DOHH2 (cell line): ENCODE results near the gene OLFM3.

ENCODE experiments used
- H3F3A ChIP-seq: fragments of 200-600 bp; sonication (generic), shearing (Covaris generic); 2 replicates; pipeline ENCODE4 v1.6.0; 2016; ENCODE audit warnings: antibody characterized with exemption, mild to moderate bottlenecking; ENCODE audit not compliant: control insufficient read depth, insufficient read depth
- H3K27ac ChIP-seq: fragments of 200-600 bp; sonication (generic); 2 replicates; pipeline ENCODE4 v1.5.1; 2014; ENCODE audit warnings: low read depth, mild to moderate bottlenecking, low read length, moderate library complexity
- H3K27me3 ChIP-seq: fragments of 200-600 bp; sonication (generic); 2 replicates; pipeline ENCODE4 v1.6.1; 2014; ENCODE audit warnings: mild to moderate bottlenecking, low read length, mixed read lengths; ENCODE audit not compliant: control insufficient read depth
- H3K36me3 ChIP-seq: fragments of 200-600 bp; sonication (generic); 2 replicates; pipeline ENCODE4 v1.6.1; 2014; ENCODE audit warnings: mild to moderate bottlenecking, low read length, moderate library complexity, mixed read lengths; ENCODE audit not compliant: control insufficient read depth
- H3K4me1 ChIP-seq: fragments of 200-600 bp; sonication (generic); 2 replicates; pipeline ENCODE4 v1.6.1; 2014; ENCODE audit warnings: mild to moderate bottlenecking, low read length, mixed read lengths; ENCODE audit not compliant: control insufficient read depth
- H3K4me2 ChIP-seq: fragments of 200-600 bp; sonication (generic); 2 replicates; pipeline ENCODE4 v1.6.0; 2014; ENCODE audit warnings: mild to moderate bottlenecking, low read length, moderate library complexity
- H3K4me3 ChIP-seq: fragments of 200-600 bp; sonication (generic); 2 replicates; pipeline ENCODE4 v1.5.1; 2014; ENCODE audit warnings: mild to moderate bottlenecking, low read length, mixed read lengths
- H3K79me2 ChIP-seq: fragments of 200-600 bp; sonication (generic); 2 replicates; pipeline ENCODE4 v1.6.1; 2014; ENCODE audit warnings: mild to moderate bottlenecking, low read length, mixed read lengths; ENCODE audit not compliant: control insufficient read depth
- H3K9me2 ChIP-seq: fragments of 200-600 bp; sonication (generic); replicated peaks from 2 replicates; pipeline ENCODE4 v1.6.1; 2014; ENCODE audit warnings: mild to moderate bottlenecking, low read length, mixed read lengths; ENCODE audit not compliant: control insufficient read depth
- H3K9me3 ChIP-seq: fragments of 200-600 bp; sonication (generic); 2 replicates; pipeline ENCODE4 v1.6.1; 2014; ENCODE audit warnings: antibody characterized with exemption, low read length, mixed read lengths; ENCODE audit not compliant: control insufficient read depth, insufficient read depth
- H4K20me1 ChIP-seq: fragments of 200-600 bp; sonication (generic); 2 replicates; pipeline ENCODE4 v1.6.0; 2014; ENCODE audit warnings: low read depth, mild to moderate bottlenecking, antibody characterized with exemption, low read length, moderate library complexity; ENCODE audit not compliant: control insufficient read depth, insufficient read depth
- CTCF ChIP-seq: fragments of 200-600 bp; sonication (generic); IDR thresholded peaks from one replicate; pipeline ENCODE4 v1.5.1; 2014; ENCODE audit warnings: antibody characterized with exemption, mild to moderate bottlenecking, low read depth, low read length; ENCODE audit not compliant: poor library complexity, severe bottlenecking
- EZH2phosphoT487 ChIP-seq: fragments of 200-600 bp; sonication (generic); IDR thresholded peaks from 2 replicates; pipeline ENCODE4 v1.6.1; 2017; ENCODE audit warnings: borderline replicate concordance, mild to moderate bottlenecking, antibody characterized with exemption, low read length, moderate library complexity, mixed read lengths

The OLFM3 gene

GRCh38 chr1:101928829-101929228 lies 67.9 kb downstream of the OLFM3 start:
- H3K9me3 ChIP-seq = no peaks in the 10 kb centered on the region
- TF ChIP-seq CTCF (no peak), EZH2phosphoT487 (no peak)
- no peak overlapping the region for H3K27ac ChIP-seq
- H3K9me2 ChIP-seq = no peaks in the 10 kb centered on the region
- no peaks in the 10 kb centered on the region for H3K27me3 ChIP-seq
- no peaks in the 10 kb centered on the region for H4K20me1 ChIP-seq
- H3K4me2 ChIP-seq = no peak overlapping the region
- no peaks in the 10 kb centered on the region for H3K36me3 ChIP-seq
- no peak overlapping the region for H3K4me3 ChIP-seq
- no peaks in the 10 kb centered on the region for H3K79me2 ChIP-seq
- H3F3A ChIP-seq = no peaks in the 10 kb centered on the region
- no peaks in the 10 kb centered on the region for H3K4me1 ChIP-seq

GRCh38 chr1:101924700-101925099 lies 72.0 kb downstream of the OLFM3 start:
- H3K4me2 ChIP-seq = no peak overlapping the region
- no peaks in the 10 kb centered on the region for H3K4me1 ChIP-seq
- no peaks in the 10 kb centered on the region for H3K9me3 ChIP-seq
- H3K9me2 ChIP-seq = no peaks in the 10 kb centered on the region
- no peaks in the 10 kb centered on the region for H3K79me2 ChIP-seq
- no peaks in the 10 kb centered on the region for H3K36me3 ChIP-seq
- H3K4me3 ChIP-seq = no peak overlapping the region
- H3K27ac ChIP-seq = no peak overlapping the region
- TF ChIP-seq EZH2phosphoT487 = no peak
- TF ChIP-seq CTCF = no peak
- no peaks in the 10 kb centered on the region for H3F3A ChIP-seq
- no peaks in the 10 kb centered on the region for H4K20me1 ChIP-seq
- H3K27me3 ChIP-seq = no peaks in the 10 kb centered on the region

GRCh38 chr1:101920577-101920976 lies 76.1 kb downstream of the OLFM3 start:
- Histone ChIP-seq H3F3A (no peaks in the 10 kb centered on the region), H3K9me3 (no peaks in the 10 kb centered on the region), H3K27ac (no peak overlapping the region), H3K79me2 (no peaks in the 10 kb centered on the region), H3K9me2 (no peaks in the 10 kb centered on the region), H3K4me3 (no peak overlapping the region), H3K4me1 (no peaks in the 10 kb centered on the region), H3K4me2 (no peak overlapping the region), H3K36me3 (no peaks in the 10 kb centered on the region), H4K20me1 (no peaks in the 10 kb centered on the region), H3K27me3 (no peaks in the 10 kb centered on the region)
- no peak for TF ChIP-seq EZH2phosphoT487
- no peak for TF ChIP-seq CTCF

GRCh38 chr1:101918277-101918676 lies 78.4 kb downstream of the OLFM3 start:
- no peaks in the 10 kb centered on the region for H3K9me3 ChIP-seq
- no peaks in the 10 kb centered on the region for H3K27me3 ChIP-seq
- no peak overlapping the region for H3K4me3 ChIP-seq
- H3K36me3 ChIP-seq = no peaks in the 10 kb centered on the region
- H3K4me1 ChIP-seq = no peaks in the 10 kb centered on the region
- no peaks in the 10 kb centered on the region for H3K9me2 ChIP-seq
- no peaks in the 10 kb centered on the region for H3F3A ChIP-seq
- TF ChIP-seq CTCF (no peak), EZH2phosphoT487 (no peak)
- no peaks in the 10 kb centered on the region for H4K20me1 ChIP-seq
- no peaks in the 10 kb centered on the region for H3K79me2 ChIP-seq
- no peak overlapping the region for H3K27ac ChIP-seq
- H3K4me2 ChIP-seq = no peak overlapping the region
